GM23248 (cell line): ENCODE measurements around the gene SIGLEC5.

ENCODE experiments used
- EZH2 ChIP-seq: fragments of 200-600 bp; sonication (generic); IDR thresholded peaks from 2 replicates; pipeline ENCODE4 v1.6.1; 2018; ENCODE audit warnings: antibody characterized with exemption, mild to moderate bottlenecking; ENCODE audit not compliant: insufficient read depth, poor library complexity, severe bottlenecking
- EZH2phosphoT487 ChIP-seq: fragments of 200-600 bp; sonication (generic); IDR thresholded peaks from 2 replicates; pipeline ENCODE4 v1.6.1; 2018; ENCODE audit warnings: antibody characterized with exemption, moderate library complexity, mild to moderate bottlenecking, low read depth; ENCODE audit not compliant: insufficient read depth

DNA sequence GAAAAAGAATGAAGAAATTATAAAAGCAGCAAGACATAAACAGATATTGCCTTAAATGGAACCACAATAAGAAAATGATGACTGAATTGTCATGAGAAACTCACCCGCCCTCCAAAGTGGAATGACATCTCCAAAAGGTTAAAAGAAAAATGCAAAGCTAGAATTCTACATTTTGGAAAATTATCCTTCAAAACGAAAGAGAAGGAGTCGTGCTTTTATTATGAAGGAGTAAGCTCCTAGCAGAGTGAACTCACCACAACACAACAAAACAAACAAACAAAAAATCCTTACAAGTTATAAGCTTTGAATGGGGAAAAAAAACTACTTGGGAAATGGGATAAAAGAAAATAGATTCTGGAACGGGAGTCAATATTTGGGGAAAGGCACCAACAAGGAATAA, 9.7 kb upstream of the SIGLEC5 start:
- no peak for TF ChIP-seq EZH2
- TF ChIP-seq EZH2phosphoT487, result no peak
